RKO (cell line): ENCODE data around the gene ICOSLG.
"Not testable (repeated sequence)": the region's sequence is repeated elsewhere in the genome, so short reads cannot be mapped to it uniquely, and the experiment has no call there.

ENCODE experiments used
- DNase-seq: peaks from one replicate; pipeline ENCODE4 v3.0.0-alpha.2; 2016; ENCODE audit warnings: low spot score

The ICOSLG gene

GRCh38 chr21:44263768-44264167, 23.0 kb upstream of the ICOSLG start:
- no peak for DNase-seq

GRCh38 chr21:44263221-44263760, 22.5 kb upstream of the ICOSLG start:
- DNase-seq, result no peak

- DNase-seq, result no peak
These were observed 21.8 kb upstream of the ICOSLG start for GRCh38 chr21:44262338-44263056.

- no peak for DNase-seq
These were observed 21.0 kb upstream of the ICOSLG start, which contains the start of gene DNMT3L for GRCh38 chr21:44261675-44262295. Gene DNMT3L (minus strand): TSS chr21:44261897. CDS start chr21:44261259, 638 bp downstream.

GRCh38 chr21:44260791-44261631, 20.3 kb upstream of the ICOSLG start:
- no peak for DNase-seq

- DNase-seq, result no peak
These were observed 19.3 kb upstream of the ICOSLG start for GRCh38 chr21:44260066-44260465.

GRCh38 chr21:44259082-44259705, 18.5 kb upstream of the ICOSLG start:
- no peak for DNase-seq

- no peak for DNase-seq
These were observed 17.4 kb upstream of the ICOSLG start for GRCh38 chr21:44258056-44258725.

GRCh38 chr21:44255511-44255981, 14.8 kb upstream of the ICOSLG start:
- DNase-seq, result no peak

GRCh38 chr21:44253832-44254710, 13.3 kb upstream of the ICOSLG start:
- DNase-seq, result no peak

GRCh38 chr21:44249204-44250037, 8.7 kb upstream of the ICOSLG start:
- not testable (repeated sequence) for DNase-seq

- DNase-seq, result not testable (repeated sequence)
These were observed 7.2 kb upstream of the ICOSLG start for GRCh38 chr21:44247904-44248303.

GRCh38 chr21:44243980-44244379, 3.2 kb upstream of the ICOSLG start:
- not testable (repeated sequence) for DNase-seq

GRCh38 chr21:44241281-44241680, 538 bp upstream of the ICOSLG start:
- DNase-seq, result not testable (repeated sequence)

- not testable (repeated sequence) for DNase-seq
These were observed 390 bp downstream of the ICOSLG start for GRCh38 chr21:44240353-44240752.

- DNase-seq, result not testable (repeated sequence)
These were observed 11.2 kb downstream of the ICOSLG start for GRCh38 chr21:44229561-44229960.

GRCh38 chr21:44228109-44228508, 12.6 kb downstream of the ICOSLG start:
- DNase-seq, result not testable (repeated sequence)

GRCh38 chr21:44227614-44228013, 13.1 kb downstream of the ICOSLG start:
- not testable (repeated sequence) for DNase-seq

- not testable (repeated sequence) for DNase-seq
These were observed 15.1 kb downstream of the ICOSLG start for GRCh38 chr21:44225605-44226004.
